ENCODE results near the gene RRM1.
"Not testable (repeated sequence)": the region's sequence is repeated elsewhere in the genome, so short reads cannot be mapped to it uniquely, and the experiment has no call there.

RRM1 gene

GRCh38 chr11:4146070-4146771 is 51.6 kb downstream of the RRM1 start:
- DNase-seq, result no peak

DNA sequence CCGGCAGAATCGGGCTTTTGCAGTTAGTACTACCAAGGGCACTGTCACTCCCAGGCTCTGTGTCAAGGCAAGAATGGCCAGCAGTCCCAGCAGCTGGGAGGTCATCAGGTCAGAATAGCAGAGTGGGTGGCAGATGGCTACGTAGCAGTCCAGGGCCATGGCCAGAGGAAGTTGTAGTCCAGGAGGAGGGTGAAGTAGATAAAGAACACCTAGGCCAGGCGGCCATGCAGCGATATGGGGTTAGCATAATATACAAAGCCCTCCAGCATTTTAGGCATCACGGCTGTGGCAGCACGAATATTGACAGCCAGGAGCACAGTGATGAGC is 52.1 kb downstream of the RRM1 start:
- no peak for DNase-seq

DNA sequence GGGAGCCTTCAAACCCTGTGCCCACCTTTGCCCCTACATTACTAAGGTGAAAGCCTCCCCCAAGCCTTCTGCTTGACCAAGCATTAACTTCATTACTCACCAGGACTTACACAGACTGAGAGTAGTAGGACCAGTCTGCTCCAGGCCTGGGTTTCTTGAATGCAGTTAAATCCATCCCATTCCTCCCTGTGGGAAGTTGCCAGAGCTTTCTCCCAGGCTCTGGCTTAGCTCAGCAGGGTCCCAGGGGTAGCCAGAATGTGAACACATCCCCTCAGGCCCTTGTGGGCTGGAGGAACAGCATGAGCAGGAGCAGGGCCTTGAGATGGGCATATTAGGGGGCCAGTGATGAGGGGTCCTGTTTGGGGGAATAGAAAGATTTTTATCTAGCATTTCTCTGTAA is 59.9 kb downstream of the RRM1 start:
- no peak for DNase-seq

- no peak for DNase-seq
These were observed 62.0 kb downstream of the RRM1 start for GRCh38 chr11:4156571-4156970.

DNA sequence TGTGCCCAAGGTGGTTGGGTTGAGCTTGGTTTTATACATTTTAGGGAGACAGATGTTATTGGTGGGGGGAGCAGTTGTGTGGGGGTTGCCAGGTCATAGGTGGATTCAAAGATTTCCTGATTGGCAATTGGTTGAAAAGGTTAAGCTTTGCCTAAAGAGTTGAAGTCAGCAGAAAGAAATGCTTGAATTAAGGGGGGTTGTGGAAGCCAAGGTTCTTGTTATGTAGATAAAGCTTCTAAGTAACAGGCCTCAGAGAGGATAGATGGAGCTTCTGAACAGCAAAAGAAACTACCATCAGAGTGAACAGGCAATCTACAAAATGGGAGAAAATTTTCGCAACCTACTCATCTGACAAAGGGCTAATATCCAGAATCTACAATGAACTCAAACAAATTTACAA is 64.2 kb downstream of the RRM1 start:
- DNase-seq, result not testable (repeated sequence)

- DNase-seq, result no peak
These were observed 66.7 kb downstream of the RRM1 start for GRCh38 chr11:4161305-4161704.

GRCh38 chr11:4164884-4165590 is 70.4 kb downstream of the RRM1 start:
- DNase-seq, result no peak

DNA sequence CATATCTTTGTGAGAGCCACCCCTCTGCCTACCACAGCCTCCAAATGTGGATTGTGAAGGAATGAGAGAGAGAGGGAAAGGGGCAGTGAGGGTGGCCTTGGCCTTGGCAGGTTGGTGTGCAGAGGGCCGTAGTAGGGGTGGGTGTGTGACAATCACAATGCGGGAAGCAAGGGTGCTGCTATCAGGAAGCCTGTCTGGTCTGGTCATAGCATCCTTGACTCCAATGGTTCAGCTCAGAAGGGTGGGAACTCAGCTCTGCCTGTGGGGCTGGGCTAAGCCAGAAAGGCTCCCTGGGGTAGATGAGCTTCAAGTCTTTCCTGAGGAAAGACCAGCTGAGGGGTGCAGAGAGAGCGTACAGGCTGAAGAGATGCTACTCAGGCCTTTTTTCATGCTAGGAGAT is 72.7 kb downstream of the RRM1 start:
- no peak for DNase-seq

- no peak for DNase-seq
These were observed 73.2 kb downstream of the RRM1 start for GRCh38 chr11:4167758-4168157.

GRCh38 chr11:4175620-4176350 is 81.2 kb downstream of the RRM1 start:
- not testable (repeated sequence) for DNase-seq

- DNase-seq, result no peak
These were observed 84.4 kb downstream of the RRM1 start for GRCh38 chr11:4178813-4179662.

- no peak for DNase-seq
These were observed 86.0 kb downstream of the RRM1 start for GRCh38 chr11:4180441-4181183.

DNA sequence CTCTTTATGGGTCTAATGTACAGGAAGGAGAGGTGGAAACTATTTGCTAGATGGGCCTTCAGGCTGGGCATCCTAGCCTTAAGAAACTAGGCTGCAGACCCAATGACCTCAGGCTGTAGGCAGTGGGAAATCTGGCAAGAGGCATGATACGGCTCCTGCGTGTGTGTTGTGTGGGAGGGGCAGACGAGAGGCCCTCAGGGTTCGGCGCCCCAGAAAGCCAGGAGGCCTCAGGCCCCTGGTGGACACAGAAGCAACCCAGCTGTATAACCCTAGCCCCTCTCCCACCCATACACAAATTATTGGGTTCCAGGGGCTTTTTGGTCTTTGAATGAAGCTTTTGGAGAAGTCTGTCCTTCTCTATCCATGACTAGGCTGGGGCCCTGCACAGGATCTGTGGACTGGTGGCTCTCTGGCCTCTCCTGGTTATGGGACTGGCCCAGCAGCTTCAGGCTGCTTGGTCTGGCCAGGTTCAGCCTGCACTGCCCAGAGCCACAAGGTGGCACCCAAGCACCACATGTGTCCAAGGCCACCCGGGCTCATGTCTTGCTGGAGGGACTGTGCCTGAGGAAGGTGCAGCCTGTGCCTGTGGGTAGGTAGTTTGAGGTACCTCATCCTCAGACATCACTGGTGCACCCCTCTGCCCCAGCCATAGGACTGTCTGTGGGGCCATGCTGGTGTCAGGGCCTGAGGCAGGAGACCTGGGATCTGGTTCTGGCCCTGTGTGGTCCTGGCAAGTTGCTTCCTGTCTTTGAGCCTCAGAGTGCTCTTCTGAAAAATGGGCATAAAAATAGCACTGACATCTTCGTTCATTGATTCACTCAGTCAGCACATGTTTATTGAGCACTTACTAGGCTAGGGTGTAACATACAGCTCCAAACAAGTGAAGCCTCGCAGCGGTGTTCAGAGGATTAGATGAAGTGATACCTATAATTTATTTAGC is 87.5 kb downstream of the RRM1 start:
- DNase-seq, result no peak

GRCh38 chr11:4183410-4184057 is 88.9 kb downstream of the RRM1 start:
- no peak for DNase-seq

DNA sequence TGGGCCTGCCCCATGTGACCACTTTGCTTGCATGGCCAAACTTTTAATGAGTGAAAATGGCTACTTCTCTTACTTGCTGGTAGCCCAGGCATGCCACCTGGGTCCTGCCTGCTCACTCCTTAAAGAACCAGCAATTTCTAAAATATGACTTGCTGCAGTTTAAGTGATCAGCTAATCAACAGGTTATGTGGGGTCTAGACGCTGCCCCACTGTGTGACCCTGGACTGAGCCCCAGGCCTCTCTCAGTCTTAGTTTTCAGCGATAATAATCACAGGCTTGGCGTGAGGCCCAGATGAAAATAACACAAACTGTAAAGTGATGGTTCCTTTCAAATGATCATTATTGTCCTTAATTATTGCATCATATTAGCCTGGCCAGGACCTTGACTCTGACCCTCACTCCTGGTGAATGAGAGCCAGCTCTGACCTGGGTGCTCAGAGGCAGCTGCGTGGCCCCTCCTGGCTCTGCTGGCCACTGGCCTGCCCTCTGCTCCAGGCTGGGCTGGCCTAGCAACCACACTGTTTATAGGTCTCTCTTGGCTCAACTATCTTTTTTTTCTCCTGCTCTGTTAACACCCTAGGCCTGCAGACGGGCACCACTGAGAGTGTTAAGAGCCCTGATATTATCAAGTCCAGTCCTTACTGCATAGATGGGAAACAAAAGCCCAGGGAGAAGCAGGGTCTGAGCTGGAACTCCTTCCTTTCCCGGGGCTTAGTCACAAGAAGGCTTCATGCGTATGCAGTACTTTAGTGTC is 89.7 kb downstream of the RRM1 start:
- no peak for DNase-seq

- no peak for DNase-seq
These were observed 91.0 kb downstream of the RRM1 start for GRCh38 chr11:4185561-4185960.

- no peak for DNase-seq
These were observed 92.0 kb downstream of the RRM1 start for GRCh38 chr11:4186464-4187054.

- DNase-seq, result peak; percentile 87
These were observed 92.7 kb downstream of the RRM1 start for GRCh38 chr11:4187055-4187988.
